Esophagus squamous epithelium (tissue), 4 donors: ENCODE measurements around the gene FGF14.
"Not testable (repeated sequence)": the region's sequence is repeated elsewhere in the genome, so short reads cannot be mapped to it uniquely, and the experiment has no call there.

Experiments used
- CTCF ChIP-seq, 6 experiments: fragments of 450-650 bp in 4 of 6; fragments of 200-600 bp in 2 of 6; sonication (generic) in 2 of 6; IDR thresholded peaks; one replicate each; pipeline ENCODE4 v1.5.1; 2016 to 2019; ENCODE audit warnings: antibody characterized with exemption in 6 of 6, mild to moderate bottlenecking in 4 of 6, moderate library complexity in 4 of 6
- POLR2A ChIP-seq, 4 donors: fragments of 450-650 bp; IDR thresholded peaks; one replicate each; pipeline ENCODE4 v1.6.1; 2017; ENCODE audit warnings: antibody characterized with exemption in 4 of 4, mild to moderate bottlenecking in 4 of 4, moderate library complexity in 3 of 4

GRCh38 chr13:101837778-101838177, 564.1 kb downstream of the FGF14 start:
- TF ChIP-seq POLR2A, CTCF (IDR thresholded peaks at IDR 0.05): not testable (repeated sequence)
